Adrenal gland (tissue), 12 donors: ENCODE results near the gene MBP. TPM values are rescaled to one million over a fixed set of nuclear protein-coding genes. Genes with fewer than 3 reads are reported as not detected.

Experiments used
- DNase-seq, 7 donors: peaks; one replicate each; pipeline ENCODE4 v3.0.0-alpha.2; 2019 to 2020
- H3K27ac ChIP-seq, 5 donors: fragments of 200-600 bp; sonication (generic) in 4 of 5; 1 replicate in 3 of 5; 2 replicates in 2 of 5; pipeline versions ENCODE4 v1.5.1 to v1.8.0; 2016 to 2020; ENCODE audit warnings: mild to moderate bottlenecking in 1 of 5
- H3K27me3 ChIP-seq: fragments of 200-600 bp; 2 replicates; pipeline ENCODE4 v1.8.0; 2021
- H3K36me3 ChIP-seq, 2 donors: fragments of 200-600 bp; replicated peaks in 1 of 2; 1 replicate in 1 of 2; 2 replicates in 1 of 2; pipeline versions ENCODE4 v1.5.1 to v1.8.0; 2018 to 2022
- H3K4me1 ChIP-seq, 2 donors: fragments of 200-600 bp; replicated peaks in 1 of 2; 1 replicate in 1 of 2; 2 replicates in 1 of 2; pipeline versions ENCODE4 v1.5.1 to v1.8.0; 2018 to 2021
- H3K4me3 ChIP-seq, 4 donors: fragments of 200-600 bp; sonication (generic) in 3 of 4; one replicate each; pipeline ENCODE4 v1.5.1; 2016 to 2018
- H3K9me3 ChIP-seq, 3 donors: fragments of 200-600 bp; sonication (generic) in 1 of 3; replicated peaks in 1 of 3; 1 replicate in 2 of 3; 2 replicates in 1 of 3; pipeline versions ENCODE4 v1.5.1 to v1.8.0; 2016 to 2021
- POLR2A ChIP-seq, 2 donors: fragments of 450-650 bp; IDR thresholded peaks; one replicate each; pipeline ENCODE4 v1.6.1; 2017; ENCODE audit warnings: antibody characterized with exemption in 2 of 2, mild to moderate bottlenecking in 2 of 2, moderate library complexity in 1 of 2
- WGBS, 4 donors: extraction: QIAGEN DNeasy Blood & Tissue Kit in 2 of 4; methylation state at CpG; one replicate each; pipeline versions ENCODE4 v1.1.5 to v1.1.7; 2013 to 2017; 5-methylcytosine and 5-hydroxymethylcytosine counted together
- intact Hi-C, 2 donors: fragments of 100-400 bp; cut with DNase I; formaldehyde crosslinking; loops; one replicate each; pipeline versions ENCODE4 v1.14.1 to v1.15.0; 2022 to 2023
- polyA plus RNA-seq, 3 donors: library from polyadenylated mRNA; stranded (reverse); fragments of 200-250 nt in 2 of 3; fragments of 350-450 nt in 1 of 3; fragmentation: Illumina TruSeq in 1 of 3; extraction: RNeasy Lipid Tissue Mini Kit (QIAGEN cat#74804) in 1 of 3; gene quantifications; one replicate each; pipeline ENCODE4 v1.2.3, GENCODE V29; 2013 to 2014
- total RNA-seq, 9 donors: library from RNA; depleted of rRNA in 4 of 9; stranded (reverse); fragments of >200 nt in 4 of 9; fragments of 120-200 nt in 1 of 9; fragmentation: NEBNext Ultra II Directional in 1 of 9; extraction: Animal tissue kit (Norgen Biotek cat#: 25700) in 1 of 9; gene quantifications; one replicate each; pipeline versions ENCODE4 v1.1.0 to v1.2.4, GENCODE V29; 2013 to 2023
- TF ChIP-seq, protein P1 (sequence below), 6 experiments: fragments of 450-650 bp in 4 of 6; fragments of 200-600 bp in 2 of 6; sonication (generic) in 1 of 6; IDR thresholded peaks; 1 replicate in 5 of 6; 2 replicates in 1 of 6; pipeline versions ENCODE4 v1.5.1 to v1.8.0; 2016 to 2021; ENCODE audit warnings: antibody characterized with exemption in 6 of 6, mild to moderate bottlenecking in 2 of 6, moderate library complexity in 1 of 6
- donor health status: healthy with polysubstance abuse.
- donor health status: Bipolar disorder and iron deficiency.
- donor health status: DM: yes; HTN: yes; CAD: no.
- donor health status: DM: no; HTN: no; CAD: no.
- donor health status: DM: no; HTN: no; CAD: no.
- donor health status: DM: yes; HTN: yes; CAD: no.

MBP gene
- total and polyA plus RNA-seq, 12 donors: 1.8 to 23.7 (median 13.7) TPM

GRCh38 chr18:77060151-77060550 is 72.4 kb downstream of the MBP start:
- H3K27me3 ChIP-seq: no peaks in the 10 kb centered on the region
- H3K27ac ChIP-seq: no peak overlapping the region
- WGBS, 4 donors: 68 to 81% (median 73%) methylated on average over 3 to 4 of the region's 4 CpGs
- intact Hi-C loops: no loop called here
- H3K4me3 ChIP-seq: no peak overlapping the region
- no peaks in the 10 kb centered on the region for H3K36me3 ChIP-seq
- DNase-seq: no peak
- H3K4me1 ChIP-seq: peaks cover 4 to 18% of the 10 kb centered on the region in 2 donors
- no peaks in the 10 kb centered on the region for H3K9me3 ChIP-seq
- TF ChIP-seq, protein P1, sequence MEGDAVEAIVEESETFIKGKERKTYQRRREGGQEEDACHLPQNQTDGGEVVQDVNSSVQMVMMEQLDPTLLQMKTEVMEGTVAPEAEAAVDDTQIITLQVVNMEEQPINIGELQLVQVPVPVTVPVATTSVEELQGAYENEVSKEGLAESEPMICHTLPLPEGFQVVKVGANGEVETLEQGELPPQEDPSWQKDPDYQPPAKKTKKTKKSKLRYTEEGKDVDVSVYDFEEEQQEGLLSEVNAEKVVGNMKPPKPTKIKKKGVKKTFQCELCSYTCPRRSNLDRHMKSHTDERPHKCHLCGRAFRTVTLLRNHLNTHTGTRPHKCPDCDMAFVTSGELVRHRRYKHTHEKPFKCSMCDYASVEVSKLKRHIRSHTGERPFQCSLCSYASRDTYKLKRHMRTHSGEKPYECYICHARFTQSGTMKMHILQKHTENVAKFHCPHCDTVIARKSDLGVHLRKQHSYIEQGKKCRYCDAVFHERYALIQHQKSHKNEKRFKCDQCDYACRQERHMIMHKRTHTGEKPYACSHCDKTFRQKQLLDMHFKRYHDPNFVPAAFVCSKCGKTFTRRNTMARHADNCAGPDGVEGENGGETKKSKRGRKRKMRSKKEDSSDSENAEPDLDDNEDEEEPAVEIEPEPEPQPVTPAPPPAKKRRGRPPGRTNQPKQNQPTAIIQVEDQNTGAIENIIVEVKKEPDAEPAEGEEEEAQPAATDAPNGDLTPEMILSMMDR (IDR thresholded peaks at IDR 0.05): no peak

DNA sequence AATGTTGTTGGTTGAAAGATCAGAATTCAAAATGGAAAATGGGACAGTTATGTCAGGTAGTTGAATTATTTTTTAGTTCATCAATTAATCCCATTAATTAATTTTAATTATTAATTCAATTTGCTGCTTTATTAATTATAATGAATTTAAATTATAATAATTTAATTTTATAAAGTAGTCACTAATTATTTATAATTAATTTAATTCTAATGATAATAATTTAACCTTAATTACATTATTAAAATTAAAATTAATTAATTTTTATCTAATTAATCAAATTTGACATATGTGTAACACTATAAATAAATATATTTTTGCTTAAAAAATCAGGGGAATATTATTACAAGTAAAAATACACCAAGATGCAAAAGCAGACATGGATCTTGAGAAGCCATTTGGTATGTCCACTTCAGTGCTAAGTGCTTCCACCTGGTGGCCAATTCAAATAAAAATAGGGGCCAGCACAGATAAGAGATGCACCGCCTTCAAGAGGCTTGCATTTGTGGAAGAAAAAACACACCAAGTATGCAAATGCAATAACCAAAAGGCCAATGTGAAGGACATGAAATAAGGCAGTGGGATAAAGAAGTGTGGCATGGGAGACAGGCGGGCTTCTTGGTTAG is 73.2 kb downstream of the MBP start:
- intact Hi-C loops: no loop called here
- Histone ChIP-seq H3K27ac (no peak overlapping the region), H3K4me3 (no peak overlapping the region), H3K9me3 (no peaks in the 10 kb centered on the region), H3K27me3 (no peaks in the 10 kb centered on the region), H3K36me3 (no peaks in the 10 kb centered on the region), H3K4me1 (peaks cover 4 to 24% of the 10 kb centered on the region in 2 donors)
- 72 to 80% (median 78%) methylated on average over 2 of the region's 2 CpGs for WGBS, 4 donors
- TF ChIP-seq, protein P1 (IDR thresholded peaks at IDR 0.05): peak; percentile 19 to 56 (median 48)
- no peak for TF ChIP-seq POLR2A (IDR thresholded peaks at IDR 0.05)
- peak in 1 of 7 donors; percentile 54 for DNase-seq

GRCh38 chr18:77058290-77058835 is 74.2 kb downstream of the MBP start:
- H3K4me3 ChIP-seq: no peak overlapping the region
- intact Hi-C loops: no loop called here
- TF ChIP-seq, protein P1 (IDR thresholded peaks at IDR 0.05): no peak
- TF ChIP-seq POLR2A (IDR thresholded peaks at IDR 0.05): no peak
- H3K27me3 ChIP-seq: no peaks in the 10 kb centered on the region
- peaks cover 4 to 35% of the 10 kb centered on the region in 2 donors for H3K4me1 ChIP-seq
- 65 to 84% (median 78%) methylated on average over 8 to 32 of the region's 32 CpGs for WGBS, 4 donors
- peak in 3 of 7 donors; percentile 26 to 73 (median 32) for DNase-seq
- H3K36me3 ChIP-seq: no peaks in the 10 kb centered on the region
- peak overlapping the region in 2 of 5 donors; percentile 38 to 58 for H3K27ac ChIP-seq
- no peaks in the 10 kb centered on the region for H3K9me3 ChIP-seq

GRCh38 chr18:77057006-77057395 is 75.6 kb downstream of the MBP start:
- Histone ChIP-seq H3K4me1 (peaks cover 4 to 39% of the 10 kb centered on the region in 2 donors), H3K4me3 (no peak overlapping the region), H3K27ac (peak overlapping the region in 4 of 5 donors; percentile 26 to 96 (median 82)), H3K9me3 (no peaks in the 10 kb centered on the region), H3K36me3 (no peaks in the 10 kb centered on the region), H3K27me3 (no peaks in the 10 kb centered on the region)
- peak in 1 of 7 donors; percentile 22 for DNase-seq
- 38 to 70% (median 46%) methylated on average over 5 of the region's 5 CpGs for WGBS, 4 donors
- intact Hi-C loops: no loop called here
- no peak for TF ChIP-seq POLR2A (IDR thresholded peaks at IDR 0.05)
- TF ChIP-seq, protein P1 (IDR thresholded peaks at IDR 0.05): no peak
